RWPE1 (cell line): Measurements from ENCODE around the gene IDH2.

ENCODE experiments used
- CTCF ChIA-PET: fragments of 350-600 bp; sonication (Branson Sonifier 250); formaldehyde crosslinking; extraction: SDS; loops from one replicate; lab custom pipeline; 2021; lab: Yijun Ruan, JAX
- POLR2A ChIA-PET: fragments of 400-600 bp; formaldehyde crosslinking; extraction: SDS; loops from one replicate; lab custom pipeline; 2020; ENCODE audit warnings: antibody characterized with exemption; ENCODE audit not compliant: low non-redundant PET; lab: Yijun Ruan, JAX
- DNase-seq: peaks from one replicate; pipeline ENCODE4 v3.0.0; 2012; ENCODE audit warnings: low spot score
- H3K27ac ChIP-seq: fragments of 450-650 bp; 2 replicates; pipeline ENCODE4 v1.5.1; 2017
- TF ChIP-seq, protein P1 (sequence below): fragments of 450-650 bp; conservative IDR thresholded peaks from 2 replicates; pipeline ENCODE4 v1.5.1; 2017; ENCODE audit warnings: low read depth, mild to moderate bottlenecking

The IDH2 gene

GRCh38 chr15:90097475-90097874 lies 4.8 kb downstream of the IDH2 start:
- TF ChIP-seq, protein P1, sequence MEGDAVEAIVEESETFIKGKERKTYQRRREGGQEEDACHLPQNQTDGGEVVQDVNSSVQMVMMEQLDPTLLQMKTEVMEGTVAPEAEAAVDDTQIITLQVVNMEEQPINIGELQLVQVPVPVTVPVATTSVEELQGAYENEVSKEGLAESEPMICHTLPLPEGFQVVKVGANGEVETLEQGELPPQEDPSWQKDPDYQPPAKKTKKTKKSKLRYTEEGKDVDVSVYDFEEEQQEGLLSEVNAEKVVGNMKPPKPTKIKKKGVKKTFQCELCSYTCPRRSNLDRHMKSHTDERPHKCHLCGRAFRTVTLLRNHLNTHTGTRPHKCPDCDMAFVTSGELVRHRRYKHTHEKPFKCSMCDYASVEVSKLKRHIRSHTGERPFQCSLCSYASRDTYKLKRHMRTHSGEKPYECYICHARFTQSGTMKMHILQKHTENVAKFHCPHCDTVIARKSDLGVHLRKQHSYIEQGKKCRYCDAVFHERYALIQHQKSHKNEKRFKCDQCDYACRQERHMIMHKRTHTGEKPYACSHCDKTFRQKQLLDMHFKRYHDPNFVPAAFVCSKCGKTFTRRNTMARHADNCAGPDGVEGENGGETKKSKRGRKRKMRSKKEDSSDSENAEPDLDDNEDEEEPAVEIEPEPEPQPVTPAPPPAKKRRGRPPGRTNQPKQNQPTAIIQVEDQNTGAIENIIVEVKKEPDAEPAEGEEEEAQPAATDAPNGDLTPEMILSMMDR: no peak
- CTCF ChIA-PET: no interaction called here
- POLR2A ChIA-PET: no interaction called here
- peak overlapping the region; percentile 57 for H3K27ac ChIP-seq
- DNase-seq: no peak

DNA sequence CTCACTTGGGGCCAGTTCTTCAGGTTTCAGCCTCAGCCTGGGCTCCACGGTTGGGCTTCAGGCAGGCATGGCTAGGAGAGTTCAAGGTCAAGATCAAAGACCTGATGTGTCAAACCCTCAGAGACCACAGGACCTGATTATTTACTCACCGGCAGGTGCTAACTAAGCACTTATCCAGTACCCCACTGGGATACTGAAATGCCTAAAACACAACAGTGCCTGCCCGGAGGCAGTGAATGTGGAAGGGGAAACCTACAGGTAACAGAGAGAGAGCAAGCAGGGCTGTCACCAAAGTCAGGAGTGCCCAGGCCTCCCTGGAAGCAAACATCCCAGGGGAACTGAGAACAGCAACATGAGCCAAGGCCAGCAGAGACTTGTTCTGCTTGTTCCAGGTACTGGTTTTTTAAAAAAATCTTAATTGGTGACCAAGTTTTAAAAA lies 6.7 kb downstream of the IDH2 start:
- no peak overlapping the region for H3K27ac ChIP-seq
- DNase-seq: no peak
- TF ChIP-seq, protein P1: no peak
- ChIA-PET POLR2A (no interaction called here), CTCF (interaction anchor here (0.6 kb wide), 1 partner anchor 102 kb away, joined by 3 read pairs; no protein-coding TSS in a partner anchor)

GRCh38 chr15:90091156-90091931 lies 10.9 kb downstream of the IDH2 start:
- ChIA-PET CTCF (interaction anchor here (1.1 kb wide), 1 partner anchor 10 kb away, joined by 3 read pairs; no protein-coding TSS in a partner anchor), POLR2A (interaction anchor here (0.5 kb wide), 1 partner anchor 92 kb away, joined by 4 read pairs; no protein-coding TSS in a partner anchor)
- no peak for DNase-seq
- TF ChIP-seq, protein P1: no peak
- H3K27ac ChIP-seq: no peak overlapping the region

- TF ChIP-seq, protein P1: no peak
- no peak overlapping the region for H3K27ac ChIP-seq
- ChIA-PET POLR2A (no interaction called here), CTCF (interaction anchor here (1.1 kb wide), 1 partner anchor 11 kb away, joined by 3 read pairs; no protein-coding TSS in a partner anchor)
- no peak for DNase-seq
Observed at GRCh38 chr15:90090226-90090848, 11.9 kb downstream of the IDH2 start.

- ChIA-PET POLR2A (interaction anchor here (0.7 kb wide), 1 partner anchor 24 kb away, joined by 13 read pairs; no protein-coding TSS in a partner anchor), CTCF (interaction anchor here (0.6 to 2.6 kb wide), 11 partner anchors 15 to 791 kb away, joined by 3 to 8 read pairs (median 5); partner anchors contain the start of gene IDH2)
- peak; percentile 59 for DNase-seq
- TF ChIP-seq, protein P1: no peak
- H3K27ac ChIP-seq: 0 out of 2 replicates have a peak overlapping the region, but pooled peaks have one; percentile 3
Observed at GRCh38 chr15:90087454-90088154, 14.7 kb downstream of the IDH2 start.
